Heart right ventricle (tissue), 16 donors: ENCODE measurements around the gene FCER2. TPM values are rescaled to one million over a fixed set of nuclear protein-coding genes. Genes with fewer than 3 reads are reported as not detected.

Experiments used
- ATAC-seq, 8 donors: fragments of 200-7000 bp; cut with Tn5 transposase; one replicate each; pipeline ENCODE4 v1.9.1; 2020; ENCODE audit warnings: mild to moderate bottlenecking in 8 of 8, moderate library complexity in 8 of 8, moderate number of reproducible peaks in 1 of 8
- DNase-seq, 2 donors: peaks; one replicate each; pipeline ENCODE4 v3.0.0-alpha.2; 2020
- H3K27ac ChIP-seq, 10 donors: fragments of 200-600 bp; sonication (generic) in 2 of 10; one replicate each; pipeline versions ENCODE4 v1.5.0 to v1.8.0; 2020 to 2022; ENCODE audit warnings: mild to moderate bottlenecking in 3 of 10
- H3K27me3 ChIP-seq, 7 donors: fragments of 200-600 bp; one replicate each; pipeline ENCODE4 v1.8.0; 2021 to 2022; ENCODE audit warnings: mild to moderate bottlenecking in 2 of 7
- H3K36me3 ChIP-seq, 9 donors: fragments of 200-600 bp; sonication (generic) in 1 of 9; one replicate each; pipeline versions ENCODE4 v1.5.0 to v1.8.0; 2020 to 2022; ENCODE audit warnings: mild to moderate bottlenecking in 2 of 9
- H3K4me1 ChIP-seq, 9 donors: fragments of 200-600 bp; sonication (generic) in 1 of 9; one replicate each; pipeline versions ENCODE4 v1.5.0 to v1.8.0; 2020 to 2022; ENCODE audit warnings: mild to moderate bottlenecking in 4 of 9
- H3K4me3 ChIP-seq, 10 donors: fragments of 200-600 bp; sonication (generic) in 2 of 10; one replicate each; pipeline versions ENCODE4 v1.5.0 to v1.8.0; 2020 to 2022; ENCODE audit warnings: mild to moderate bottlenecking in 7 of 10, moderate library complexity in 2 of 10
- H3K9me3 ChIP-seq, 11 donors: fragments of 200-600 bp in 10 of 11; sonication (generic) in 2 of 11; one replicate each; pipeline versions ENCODE4 v1.5.0 to v1.8.0; 2013 to 2022; ENCODE audit warnings: mild to moderate bottlenecking in 2 of 11, control low read depth in 1 of 11, moderate library complexity in 1 of 11
- WGBS, 2 donors: extraction: QIAGEN DNeasy Blood & Tissue Kit; methylation state at CpG; one replicate each; pipeline ENCODE4 v1.1.7; 2013; ENCODE audit warnings: inconsistent platforms in 1 of 2; 5-methylcytosine and 5-hydroxymethylcytosine counted together
- intact Hi-C, 10 donors: fragments of 100-400 bp; cut with DNase I; formaldehyde crosslinking; loops; one replicate each; pipeline versions ENCODE4 v1.11.1 to v1.14.2; 2022
- polyA plus RNA-seq, 2 donors: library from polyadenylated mRNA; stranded (reverse); fragments of 200-250 nt; gene quantifications; one replicate each; pipeline ENCODE4 v1.2.3, GENCODE V29; 2013
- total RNA-seq, 10 donors: library from RNA; stranded (reverse); fragmentation: NEBNext Ultra II Directional in 3 of 10; extraction: Animal tissue kit (Norgen Biotek cat#: 25700) in 3 of 10; gene quantifications; one replicate each; pipeline versions ENCODE4 v1.2.1 to v1.2.4, GENCODE V29; 2021 to 2023
- TF ChIP-seq, protein P1 (sequence below), 9 donors: fragments of 200-600 bp; sonication (generic) in 2 of 9; IDR thresholded peaks; one replicate each; pipeline versions ENCODE4 v1.5.0 to v1.8.0; 2021 to 2022; ENCODE audit warnings: antibody characterized with exemption in 9 of 9, mild to moderate bottlenecking in 5 of 9, moderate library complexity in 1 of 9
- donor health status: Arrhythmogenic right ventricular cardiomyopathy.
- donor health status: ischemic (EF 13 %, LVEDD 7.1; RV severe dilation, severe dysfunction).
- donor health status: healthy with polysubstance abuse.
- donor health status: DM: no; HTN: yes; CAD: no.
- donor health status: DM: no; HTN: no; CAD: no.
- donor health status: ischemic (EF 25% LVEDD 6.9; RV normal size, moderate dysfunction).
- donor health status: ischemic (EF 25% LVEDD 5.7; RV mildly dilated, moderate dysfunction).
- donor health status: healthy.
- donor health status: DM: yes; HTN: yes; CAD: no.
- donor health status: Ischemic cardiomyopathy.
- donor health status: ischemic (EF 35%, LVEDD 5.7; RV mildly dilated, moderate dysfunction).
- donor health status: nonischemic (EF 11% LVEDD 7.7; RV severe dilation, severe dysfunction).
- donor health status: DM: yes; HTN: yes; CAD: no.
- donor health status: PGD.
- donor health status: ischemic (EF 29% LVEDD 5.4; RV normal size, mild dysfunction).
- donor health status: nonischemic (EF 23%, LVEDD 6.1; RV moderate dilation, normal function).

Gene FCER2
- total and polyA plus RNA-seq, 12 donors, result 0.13 to 1.0 (median 0.44) TPM; not detected in 5

DNA sequence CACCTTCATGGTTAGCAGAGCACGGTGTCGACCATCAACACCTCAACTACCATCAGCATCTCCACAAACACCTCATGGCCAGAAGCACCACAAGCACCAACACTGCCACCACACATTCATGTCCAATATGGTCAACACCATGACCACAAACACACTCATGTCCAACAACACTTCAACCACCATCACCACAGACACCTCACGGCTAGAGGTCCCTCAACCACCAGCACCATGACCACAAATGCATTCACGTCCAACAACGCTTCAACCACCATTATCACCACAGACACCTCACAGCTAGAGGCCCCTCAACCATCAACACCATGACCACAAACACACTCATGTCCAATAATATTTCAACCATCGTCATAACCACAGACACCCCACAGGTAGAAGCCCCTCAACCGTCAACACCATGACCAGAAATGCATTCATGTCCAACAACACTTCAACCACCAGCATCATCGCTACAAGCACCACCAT lies 11.1 kb downstream of the FCER2 start:
- no peak for DNase-seq
- Histone ChIP-seq H3K4me3 (no peak overlapping the region), H3K36me3 (no peaks in the 10 kb centered on the region), H3K4me1 (no peaks in the 10 kb centered on the region), H3K27me3 (peaks cover 0 to 39% (median 17%) of the 10 kb centered on the region in 7 donors), H3K9me3 (no peaks in the 10 kb centered on the region), H3K27ac (no peak overlapping the region)
- WGBS, 2 donors, result 81 to 83% methylated on average over 8 of the region's 8 CpGs
- TF ChIP-seq, protein P1, sequence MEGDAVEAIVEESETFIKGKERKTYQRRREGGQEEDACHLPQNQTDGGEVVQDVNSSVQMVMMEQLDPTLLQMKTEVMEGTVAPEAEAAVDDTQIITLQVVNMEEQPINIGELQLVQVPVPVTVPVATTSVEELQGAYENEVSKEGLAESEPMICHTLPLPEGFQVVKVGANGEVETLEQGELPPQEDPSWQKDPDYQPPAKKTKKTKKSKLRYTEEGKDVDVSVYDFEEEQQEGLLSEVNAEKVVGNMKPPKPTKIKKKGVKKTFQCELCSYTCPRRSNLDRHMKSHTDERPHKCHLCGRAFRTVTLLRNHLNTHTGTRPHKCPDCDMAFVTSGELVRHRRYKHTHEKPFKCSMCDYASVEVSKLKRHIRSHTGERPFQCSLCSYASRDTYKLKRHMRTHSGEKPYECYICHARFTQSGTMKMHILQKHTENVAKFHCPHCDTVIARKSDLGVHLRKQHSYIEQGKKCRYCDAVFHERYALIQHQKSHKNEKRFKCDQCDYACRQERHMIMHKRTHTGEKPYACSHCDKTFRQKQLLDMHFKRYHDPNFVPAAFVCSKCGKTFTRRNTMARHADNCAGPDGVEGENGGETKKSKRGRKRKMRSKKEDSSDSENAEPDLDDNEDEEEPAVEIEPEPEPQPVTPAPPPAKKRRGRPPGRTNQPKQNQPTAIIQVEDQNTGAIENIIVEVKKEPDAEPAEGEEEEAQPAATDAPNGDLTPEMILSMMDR (IDR thresholded peaks at IDR 0.05), result no peak
- intact Hi-C loops, result loop anchor here in 1 of 10 donors (10.0 kb wide), 1 partner anchor 104 kb away; no protein-coding TSS in a partner anchor
- no peak for ATAC-seq

DNA sequence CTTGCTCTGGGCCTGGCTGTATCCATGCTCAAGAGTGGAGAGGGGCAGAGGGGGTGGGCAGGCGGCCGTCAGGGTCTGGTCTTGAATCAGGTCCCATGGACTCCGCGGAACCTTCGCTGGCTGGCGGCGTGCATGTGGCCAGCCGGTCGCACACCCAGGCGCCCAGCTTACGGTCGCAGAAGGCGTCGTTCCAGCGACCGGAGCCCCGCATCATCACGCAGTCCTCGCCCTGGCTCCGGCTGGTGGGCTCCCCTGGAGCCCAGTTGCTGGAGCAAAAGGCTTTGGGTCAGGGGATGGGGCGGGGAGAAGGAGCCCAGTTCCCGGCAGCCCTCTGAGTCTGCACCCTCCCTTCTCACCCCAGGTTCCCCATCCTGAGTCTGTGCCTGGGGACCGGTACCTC lies 12.8 kb downstream of the FCER2 start:
- peaks cover 0 to 31% (median 17%) of the 10 kb centered on the region in 7 donors for H3K27me3 ChIP-seq
- DNase-seq (no peak), ATAC-seq (no peak)
- H3K36me3 ChIP-seq, result peaks cover 0 to 13% (median 0%) of the 10 kb centered on the region in 9 donors
- H3K4me1 ChIP-seq, result no peaks in the 10 kb centered on the region
- H3K9me3 ChIP-seq, result no peaks in the 10 kb centered on the region
- TF ChIP-seq, protein P1 (IDR thresholded peaks at IDR 0.05), result no peak
- WGBS, 2 donors, result 30 to 31% methylated on average over 23 of the region's 23 CpGs
- no peak overlapping the region for H3K27ac ChIP-seq
- no peak overlapping the region for H3K4me3 ChIP-seq
- intact Hi-C loops, result loop anchor here in 4 of 10 donors (10.0 kb wide), 3 partner anchors 106 to 334 kb away; no protein-coding TSS in a partner anchor

DNA sequence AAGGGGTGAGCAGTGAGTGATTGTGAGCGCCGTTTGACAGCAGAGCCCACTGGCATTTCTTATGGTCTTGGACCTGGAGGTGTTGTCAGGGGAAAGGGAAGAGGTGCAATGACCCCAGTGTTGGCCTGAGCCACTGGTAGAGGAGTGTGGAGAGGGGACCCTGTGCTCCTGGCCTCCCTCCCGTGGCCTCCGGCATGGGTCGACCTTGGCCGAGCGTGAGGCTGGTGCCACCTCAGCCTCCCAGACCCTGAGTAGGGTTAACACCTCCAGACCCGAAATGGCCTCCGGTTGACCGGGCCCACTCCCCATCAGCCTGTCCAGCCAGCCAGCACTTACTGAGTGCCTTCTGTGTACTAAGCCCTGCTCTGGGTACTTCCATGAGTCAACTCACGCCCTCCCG lies 14.8 kb downstream of the FCER2 start:
- Histone ChIP-seq H3K27ac (no peak overlapping the region), H3K4me3 (no peak overlapping the region), H3K27me3 (peaks cover 0 to 25% (median 17%) of the 10 kb centered on the region in 7 donors), H3K4me1 (peaks cover 0 to 1% (median 0%) of the 10 kb centered on the region in 9 donors), H3K36me3 (peaks cover 0 to 33% (median 6%) of the 10 kb centered on the region in 9 donors), H3K9me3 (no peaks in the 10 kb centered on the region)
- no peak for ATAC-seq
- DNase-seq, result no peak
- intact Hi-C loops, result loop anchor here in 4 of 10 donors (10.0 kb wide), 3 partner anchors 108 to 332 kb away; no protein-coding TSS in a partner anchor
- TF ChIP-seq, protein P1 (IDR thresholded peaks at IDR 0.05), result no peak
- WGBS, 2 donors, result 83 to 84% methylated on average over 12 of the region's 12 CpGs

DNA sequence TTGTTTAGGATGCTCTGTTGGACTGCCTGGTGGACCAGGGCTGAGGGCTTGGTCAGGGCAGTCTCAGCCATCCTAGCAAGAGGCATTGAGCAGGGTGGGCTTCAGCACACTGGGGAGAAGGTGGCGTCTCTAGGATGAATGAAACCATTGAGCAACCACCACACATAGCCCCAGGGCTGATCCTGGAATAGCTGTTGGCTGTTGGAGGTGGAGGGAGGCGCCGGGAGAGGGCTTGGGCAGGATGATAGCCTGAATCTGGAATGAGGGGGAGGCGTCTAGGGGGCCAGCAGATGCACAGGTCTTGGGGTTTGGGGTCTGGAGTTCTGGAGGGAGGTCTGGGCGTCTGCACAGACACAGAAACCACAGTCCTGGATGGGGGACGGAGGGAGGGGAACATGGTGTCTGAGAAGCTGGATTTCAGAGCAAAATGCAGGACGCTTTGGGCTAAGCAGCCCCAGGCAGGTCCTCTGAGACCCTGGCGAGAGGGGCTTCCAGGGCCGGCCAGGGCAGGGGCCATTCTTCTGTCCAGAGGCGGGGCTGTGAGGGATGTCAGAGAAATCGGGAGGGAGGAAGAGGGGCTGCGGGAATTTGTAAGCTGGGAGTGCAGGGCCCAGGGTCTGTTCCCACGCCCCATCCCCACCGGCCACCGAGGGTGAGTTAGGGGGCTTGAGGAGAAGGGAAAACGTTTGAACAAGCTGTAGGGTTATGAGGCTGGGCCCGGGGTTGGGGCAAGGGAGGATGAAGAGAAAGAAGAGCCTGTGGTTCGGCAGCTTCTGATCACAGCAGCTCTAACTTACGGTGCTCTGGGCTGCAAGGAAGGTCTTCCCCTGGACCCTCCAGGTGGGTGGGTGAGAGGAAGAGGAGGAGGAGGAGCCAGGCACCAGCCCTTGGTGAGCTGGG lies 16.1 kb downstream of the FCER2 start:
- H3K36me3 ChIP-seq, result peaks cover 0 to 35% (median 6%) of the 10 kb centered on the region in 9 donors
- H3K27ac ChIP-seq, result no peak overlapping the region
- no peaks in the 10 kb centered on the region for H3K9me3 ChIP-seq
- peaks cover 0 to 20% (median 12%) of the 10 kb centered on the region in 7 donors for H3K27me3 ChIP-seq
- peaks cover 0 to 15% (median 8%) of the 10 kb centered on the region in 9 donors for H3K4me1 ChIP-seq
- ATAC-seq (no peak), DNase-seq (no peak)
- H3K4me3 ChIP-seq, result no peak overlapping the region
- TF ChIP-seq, protein P1 (IDR thresholded peaks at IDR 0.05), result no peak
- 32 to 41% methylated on average over 19 of the region's 19 CpGs for WGBS, 2 donors
- intact Hi-C loops, result loop anchor here in 4 of 10 donors (10.0 kb wide), 3 partner anchors 109 to 331 kb away; no protein-coding TSS in a partner anchor
